ENCODE data around the gene THSD1. TPM values are rescaled to one million over a fixed set of nuclear protein-coding genes. Genes with fewer than 3 reads are reported as not detected.

The THSD1 gene
- total and polyA plus RNA-seq, 9 of the 15 experiments (the other 6 are each of a cell fraction or from before 2014, with no cell fraction given) = 0.01 to 0.11 (median 0.04) TPM; not detected in 2

DNA sequence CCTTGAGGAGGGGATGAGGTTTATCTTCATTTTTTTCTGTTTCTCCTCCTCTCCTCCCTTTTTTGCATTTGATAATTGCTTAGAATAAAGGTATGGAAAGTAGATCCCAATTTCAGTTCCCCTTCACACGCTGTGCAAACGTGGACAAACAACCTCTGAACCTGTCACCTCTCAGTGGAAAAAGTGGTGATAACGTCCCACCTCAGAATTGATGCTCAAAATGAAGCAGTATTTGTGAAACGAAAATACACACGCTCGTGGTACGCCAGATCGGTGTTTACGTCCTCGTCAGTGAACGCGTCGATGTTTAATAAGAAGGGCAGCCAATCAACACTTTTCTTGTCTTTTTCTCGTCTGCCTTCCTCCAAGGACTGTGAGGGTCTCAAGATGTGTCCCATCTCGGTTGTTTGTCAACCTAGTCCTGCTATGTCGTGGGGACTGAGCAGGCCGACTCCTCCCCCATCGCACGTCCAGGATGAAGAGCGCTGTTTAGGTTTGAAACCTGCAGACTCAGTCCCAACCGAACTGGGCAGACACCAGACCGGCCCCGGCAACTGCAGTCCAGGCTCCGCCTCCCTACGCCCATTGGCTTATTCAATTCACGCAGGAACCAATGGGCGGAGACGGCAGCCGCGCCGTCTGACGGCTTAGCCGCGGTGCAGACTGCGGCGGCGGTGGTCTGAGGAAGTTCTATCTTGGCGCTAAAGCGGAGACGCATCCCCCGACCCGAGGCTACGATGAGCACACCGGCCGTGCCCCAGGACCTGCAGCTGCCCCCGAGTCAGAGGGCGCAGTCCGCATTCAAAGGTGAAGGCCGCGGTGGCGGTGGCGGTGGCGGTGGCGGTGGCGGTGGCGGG, 49.1 kb upstream of the THSD1 start, which contains the start of gene CKAP2 (continued):
- TF ChIP-seq ZNF518B (CRISPR knock-in tag; IDR thresholded peaks at IDR 0.05) = no peak
- no peak for TF ChIP-seq SREBF1 (IDR thresholded peaks at IDR 0.05; ENCODE audit: borderline replicate concordance, low read depth, low read length)
- peak; percentile 87 for TF ChIP-seq TBP (optimal IDR thresholded peaks at IDR 0.05; ENCODE audit: low read depth, low read length)
- 0 out of 2 replicates have a peak, but pooled peaks have one; percentile 21 for TF ChIP-seq JUN (IDR thresholded peaks at IDR 0.05; ENCODE audit: borderline replicate concordance, low read depth, low read length)
- no peak for TF ChIP-seq JUN (CRISPR knock-in tag; IDR thresholded peaks at IDR 0.05; ENCODE audit: borderline replicate concordance)
- TF ChIP-seq TRIM25 (IDR thresholded peaks at IDR 0.05; ENCODE audit: borderline replicate concordance) = no peak
- no peak for TF ChIP-seq SMARCA4 (IDR thresholded peaks at IDR 0.05)
- no peak for TF ChIP-seq ZNF589 (CRISPR knock-in tag; IDR thresholded peaks at IDR 0.05; ENCODE audit: low read depth)
- no peak for TF ChIP-seq CREB1 (IDR thresholded peaks at IDR 0.05)
- peak; percentile 68 for TF ChIP-seq CREB1 (CRISPR knock-in tag; IDR thresholded peaks at IDR 0.05)
- TF ChIP-seq NCOA6 (IDR thresholded peaks at IDR 0.05) = peak; percentile 89
- no peak for TF ChIP-seq BRF1 (IDR thresholded peaks at IDR 0.05; ENCODE audit: borderline replicate concordance, extremely low read depth, insufficient read length)
- TF ChIP-seq, protein P1, sequence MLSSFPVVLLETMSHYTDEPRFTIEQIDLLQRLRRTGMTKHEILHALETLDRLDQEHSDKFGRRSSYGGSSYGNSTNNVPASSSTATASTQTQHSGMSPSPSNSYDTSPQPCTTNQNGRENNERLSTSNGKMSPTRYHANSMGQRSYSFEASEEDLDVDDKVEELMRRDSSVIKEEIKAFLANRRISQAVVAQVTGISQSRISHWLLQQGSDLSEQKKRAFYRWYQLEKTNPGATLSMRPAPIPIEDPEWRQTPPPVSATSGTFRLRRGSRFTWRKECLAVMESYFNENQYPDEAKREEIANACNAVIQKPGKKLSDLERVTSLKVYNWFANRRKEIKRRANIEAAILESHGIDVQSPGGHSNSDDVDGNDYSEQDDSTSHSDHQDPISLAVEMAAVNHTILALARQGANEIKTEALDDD (IDR thresholded peaks at IDR 0.05) = no peak
- TF ChIP-seq ZNF668 (CRISPR knock-in tag; IDR thresholded peaks at IDR 0.05) = no peak
- no peak for TF ChIP-seq ZNF41 (CRISPR knock-in tag; conservative IDR thresholded peaks at IDR 0.05)
- no peak for TF ChIP-seq NFATC3 (IDR thresholded peaks at IDR 0.05)
- TF ChIP-seq, protein P2, sequence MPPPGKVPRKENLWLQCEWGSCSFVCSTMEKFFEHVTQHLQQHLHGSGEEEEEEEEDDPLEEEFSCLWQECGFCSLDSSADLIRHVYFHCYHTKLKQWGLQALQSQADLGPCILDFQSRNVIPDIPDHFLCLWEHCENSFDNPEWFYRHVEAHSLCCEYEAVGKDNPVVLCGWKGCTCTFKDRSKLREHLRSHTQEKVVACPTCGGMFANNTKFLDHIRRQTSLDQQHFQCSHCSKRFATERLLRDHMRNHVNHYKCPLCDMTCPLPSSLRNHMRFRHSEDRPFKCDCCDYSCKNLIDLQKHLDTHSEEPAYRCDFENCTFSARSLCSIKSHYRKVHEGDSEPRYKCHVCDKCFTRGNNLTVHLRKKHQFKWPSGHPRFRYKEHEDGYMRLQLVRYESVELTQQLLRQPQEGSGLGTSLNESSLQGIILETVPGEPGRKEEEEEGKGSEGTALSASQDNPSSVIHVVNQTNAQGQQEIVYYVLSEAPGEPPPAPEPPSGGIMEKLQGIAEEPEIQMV (tag; conservative IDR thresholded peaks at IDR 0.05; ENCODE audit: low read depth) = no peak
- TF ChIP-seq ZNF639 (CRISPR knock-in tag; conservative IDR thresholded peaks at IDR 0.05 in 1 of 2, IDR thresholded peaks at IDR 0.05 in 1 of 2) = no peak

Measured in K562 (cell line).